Ovary (tissue), 3 donors: ENCODE results near the gene EPHA5.

ENCODE experiments used
- EP300 ChIP-seq: sonication (generic); formaldehyde crosslinking; IDR thresholded peaks from one replicate; pipeline ENCODE4 v1.6.1; 2017; ENCODE audit warnings: antibody characterized with exemption
- TF ChIP-seq, protein P1 (sequence below), 3 donors: fragments of 450-650 bp in 2 of 3; fragments of 200-600 bp in 1 of 3; IDR thresholded peaks; one replicate each; pipeline versions ENCODE4 v1.5.1 to v1.8.0; 2016 to 2022; ENCODE audit warnings: antibody characterized with exemption in 3 of 3, mild to moderate bottlenecking in 1 of 3
- donor health status: DM: no; HTN: no; CAD: no.

- TF ChIP-seq EP300 = no peak
- TF ChIP-seq, protein P1, sequence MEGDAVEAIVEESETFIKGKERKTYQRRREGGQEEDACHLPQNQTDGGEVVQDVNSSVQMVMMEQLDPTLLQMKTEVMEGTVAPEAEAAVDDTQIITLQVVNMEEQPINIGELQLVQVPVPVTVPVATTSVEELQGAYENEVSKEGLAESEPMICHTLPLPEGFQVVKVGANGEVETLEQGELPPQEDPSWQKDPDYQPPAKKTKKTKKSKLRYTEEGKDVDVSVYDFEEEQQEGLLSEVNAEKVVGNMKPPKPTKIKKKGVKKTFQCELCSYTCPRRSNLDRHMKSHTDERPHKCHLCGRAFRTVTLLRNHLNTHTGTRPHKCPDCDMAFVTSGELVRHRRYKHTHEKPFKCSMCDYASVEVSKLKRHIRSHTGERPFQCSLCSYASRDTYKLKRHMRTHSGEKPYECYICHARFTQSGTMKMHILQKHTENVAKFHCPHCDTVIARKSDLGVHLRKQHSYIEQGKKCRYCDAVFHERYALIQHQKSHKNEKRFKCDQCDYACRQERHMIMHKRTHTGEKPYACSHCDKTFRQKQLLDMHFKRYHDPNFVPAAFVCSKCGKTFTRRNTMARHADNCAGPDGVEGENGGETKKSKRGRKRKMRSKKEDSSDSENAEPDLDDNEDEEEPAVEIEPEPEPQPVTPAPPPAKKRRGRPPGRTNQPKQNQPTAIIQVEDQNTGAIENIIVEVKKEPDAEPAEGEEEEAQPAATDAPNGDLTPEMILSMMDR (IDR thresholded peaks at IDR 0.05) = no peak
Measured at GRCh38 chr4:65367306-65367705, 303.0 kb downstream of the EPHA5 start.
